Middle frontal gyrus (tissue), 1 donor: ENCODE data around the gene DST.
A peak's percentile ranks its signal among the peaks of the same experiment; 100 is the strongest.

ENCODE experiments used
- DNase-seq: peaks from one replicate; pipeline ENCODE4 v3.0.0-alpha.2; 2015; ENCODE audit warnings: low spot score; ENCODE audit errors: extremely low spot score

Gene DST

DNA sequence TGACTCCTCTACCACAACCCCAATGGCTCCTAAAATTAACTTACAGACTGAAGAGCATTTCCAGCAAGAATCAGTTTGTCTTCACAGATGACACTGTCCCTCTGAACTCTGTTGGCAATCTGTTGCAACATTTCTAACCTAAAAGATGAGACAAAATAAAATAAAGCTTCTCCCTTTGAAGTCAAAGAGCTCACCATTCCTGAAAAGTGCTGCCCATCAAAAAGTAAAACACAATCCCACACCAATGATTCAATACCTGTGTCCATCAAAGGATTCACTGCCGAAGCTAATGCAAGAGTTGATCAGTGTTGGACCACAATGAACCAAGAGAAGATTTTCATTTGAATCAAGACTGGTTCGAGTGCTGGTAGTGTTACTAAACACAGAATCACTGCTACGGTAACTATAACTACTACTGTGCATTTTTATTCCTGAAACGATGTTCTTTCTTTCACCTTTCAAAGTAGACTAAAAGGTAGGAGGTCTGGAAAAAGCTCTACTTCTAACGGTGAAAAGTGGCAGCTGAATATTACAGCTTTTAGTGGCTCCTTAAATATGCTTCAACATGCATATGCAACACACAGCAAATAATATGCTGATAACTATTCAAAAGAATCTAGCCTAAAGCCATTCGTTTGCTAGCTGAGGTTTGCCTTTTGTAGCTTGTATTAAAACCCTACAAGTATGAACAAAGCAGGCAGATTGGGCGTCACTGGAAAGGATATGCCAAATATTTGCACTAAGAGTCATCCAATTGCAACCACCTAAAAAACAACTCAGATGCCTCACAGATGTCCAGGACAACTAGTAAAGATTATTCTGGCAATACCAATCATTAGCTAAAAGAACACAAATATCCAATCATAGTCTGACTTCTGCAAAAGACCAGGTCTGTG, at the start of gene DST:
Gene DST, minus strand, starts transcription at position 524 of the 896 bp plus-strand sequence.
- no peak for DNase-seq

DNA sequence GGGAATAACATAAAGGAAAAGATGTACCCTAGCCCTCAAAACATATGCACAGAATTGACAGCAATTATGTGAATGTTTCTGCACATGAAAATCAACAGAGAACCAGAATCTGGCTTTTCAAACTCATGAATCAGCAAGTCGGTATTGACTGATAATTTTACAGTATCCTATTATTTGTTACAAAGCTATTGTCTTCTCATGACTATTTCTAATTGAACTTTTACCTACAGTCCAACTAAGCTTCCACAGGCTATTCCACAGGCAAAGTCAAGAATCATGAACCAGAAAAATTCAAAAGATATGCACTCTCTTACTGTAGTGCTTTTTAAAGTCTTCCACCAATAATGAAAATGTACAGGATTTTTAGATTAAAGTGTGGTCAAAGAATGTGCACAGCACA, 49.1 kb upstream of the DST start:
- DNase-seq: no peak

DNA sequence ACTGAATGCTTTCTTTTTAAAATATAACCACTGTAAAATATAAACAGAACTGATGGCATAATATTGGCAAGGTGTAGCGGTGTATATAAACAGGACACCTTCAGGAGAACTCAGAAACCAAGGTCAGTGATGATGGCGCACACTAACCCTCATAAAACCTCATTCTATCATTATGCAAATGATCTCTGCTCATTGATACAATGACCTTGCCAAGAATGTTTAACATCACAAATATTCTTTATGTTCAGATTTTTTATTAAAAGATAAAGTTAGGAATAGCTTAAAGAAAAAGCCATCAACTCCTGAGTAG, 48.6 kb upstream of the DST start:
- DNase-seq: no peak

DNA sequence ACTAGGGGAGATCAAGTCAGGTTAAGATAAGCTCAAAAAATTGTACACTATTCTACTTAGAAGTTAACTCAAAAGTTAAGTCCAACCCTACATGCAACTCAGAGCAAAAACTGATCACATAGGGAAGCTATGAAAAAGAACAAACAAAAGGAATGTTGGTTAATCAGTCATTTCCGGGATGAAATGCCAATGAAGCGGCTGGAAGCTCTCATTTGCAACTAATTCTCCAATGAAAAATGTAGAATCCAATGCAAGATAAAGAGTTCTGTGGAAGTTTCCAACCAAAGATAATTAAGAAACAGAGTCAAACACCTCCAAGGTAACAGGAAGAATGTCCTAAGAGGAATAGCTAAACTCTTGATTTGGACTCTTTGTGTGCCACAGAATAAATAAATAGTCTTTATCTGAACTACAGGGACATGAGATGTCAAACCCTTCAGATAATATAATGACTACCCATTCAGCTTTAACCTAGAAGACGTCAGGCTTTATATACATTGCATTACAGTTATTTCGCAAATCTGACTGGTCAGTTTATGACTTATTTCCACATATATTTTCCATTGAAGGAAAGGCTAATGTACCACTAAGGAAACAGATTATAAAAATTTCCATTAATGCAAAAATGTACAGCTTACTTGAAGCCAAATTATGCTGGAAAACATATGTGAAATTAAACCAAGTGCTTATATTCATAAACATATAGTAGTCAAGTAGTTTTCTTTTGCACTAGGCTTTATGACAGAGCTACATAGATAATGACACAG, 48.0 kb upstream of the DST start:
- no peak for DNase-seq

DNA sequence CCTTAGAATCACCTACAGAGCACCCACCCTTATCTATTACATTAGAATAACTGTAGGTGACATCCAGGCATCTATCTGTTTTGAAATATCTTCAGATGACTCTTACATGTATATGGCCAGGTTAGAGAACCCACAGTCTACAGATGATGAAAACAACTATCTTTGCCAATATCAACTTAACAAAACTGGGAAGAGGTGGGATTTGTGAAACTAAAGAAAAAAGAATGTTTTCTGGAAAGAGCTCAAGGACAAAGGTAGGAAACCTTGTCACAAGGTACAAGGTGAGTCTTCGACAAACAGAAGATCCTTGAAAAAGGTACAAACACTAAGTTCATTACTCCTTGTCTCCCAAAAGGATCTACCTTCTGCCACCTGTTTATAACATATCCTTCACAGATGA, 47.0 kb upstream of the DST start:
- no peak for DNase-seq

DNA sequence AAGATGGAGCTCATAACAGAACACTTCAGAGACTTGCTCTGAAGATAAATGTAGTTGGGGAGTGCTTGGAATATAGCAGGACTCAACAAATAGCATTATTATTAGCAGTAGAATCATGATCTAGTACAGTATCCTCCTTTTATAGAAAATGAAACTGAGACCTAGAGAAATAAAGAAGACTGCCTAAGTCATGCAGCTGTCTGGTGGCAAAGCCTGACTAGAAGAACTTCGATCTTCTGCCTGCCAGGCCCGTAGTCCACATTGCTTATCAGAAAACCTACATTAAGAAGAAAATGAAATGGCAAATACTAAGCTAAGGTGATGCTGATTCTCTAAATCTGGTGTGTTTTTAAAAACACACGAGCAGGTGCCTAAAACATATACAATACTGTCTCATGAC, 46.4 kb upstream of the DST start:
- DNase-seq: no peak

DNA sequence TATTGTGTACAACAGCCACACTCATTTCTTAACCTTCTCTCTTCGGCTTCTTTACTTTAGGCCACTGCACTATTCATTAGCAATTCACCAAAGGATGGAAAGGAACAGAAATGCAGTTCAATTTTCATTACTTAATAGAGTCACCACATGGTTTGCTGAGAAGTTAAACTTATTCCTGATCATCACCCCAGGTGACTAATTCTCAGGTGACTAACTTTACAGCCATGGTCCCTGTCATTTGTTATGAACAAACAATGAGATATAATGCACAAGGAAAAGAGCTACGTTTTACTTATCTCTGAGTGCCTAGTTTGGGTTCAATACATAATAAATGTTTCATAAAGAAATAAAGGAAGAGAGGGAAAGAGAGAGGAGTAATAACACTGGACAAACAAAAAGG, 45.8 kb upstream of the DST start:
- DNase-seq: no peak

DNA sequence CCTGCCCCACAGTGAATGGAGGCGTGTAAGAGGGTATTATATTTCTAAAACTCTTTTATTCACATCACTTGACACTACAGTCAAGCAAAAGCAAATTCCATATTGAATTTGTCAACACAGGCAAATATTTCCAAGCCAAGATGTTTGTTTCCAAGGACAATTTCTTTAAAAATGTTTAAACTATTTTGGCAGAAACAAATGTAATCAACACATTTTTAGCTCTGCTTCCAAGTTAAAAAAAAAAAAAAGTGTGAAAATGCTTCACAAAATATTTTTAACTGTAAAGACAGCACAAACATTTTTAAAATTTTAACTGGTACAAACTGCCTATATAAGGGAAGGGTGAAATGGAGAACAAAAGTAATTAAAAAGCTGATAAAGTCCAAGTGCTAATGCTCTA, 44.9 kb upstream of the DST start:
- no peak for DNase-seq

DNA sequence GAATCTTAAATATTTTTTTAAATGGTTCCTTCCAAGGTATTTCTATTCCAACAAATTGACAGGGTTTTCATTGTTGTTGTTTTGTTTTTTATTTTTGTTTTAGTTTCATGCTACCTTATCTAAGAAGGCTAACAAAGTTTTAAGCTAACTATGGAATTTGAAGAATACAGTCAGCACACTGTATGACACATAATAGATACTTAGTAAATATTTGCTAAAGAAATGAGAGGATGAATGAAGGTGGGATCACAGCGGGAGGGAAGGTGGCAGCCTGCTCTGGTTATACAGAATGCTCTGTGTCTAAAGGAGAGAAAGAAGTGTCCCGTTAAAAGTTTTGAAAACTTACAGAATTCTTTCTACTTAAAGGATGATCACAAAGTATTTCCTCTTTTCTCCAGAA, 43.7 kb upstream of the DST start:
- DNase-seq: no peak

DNA sequence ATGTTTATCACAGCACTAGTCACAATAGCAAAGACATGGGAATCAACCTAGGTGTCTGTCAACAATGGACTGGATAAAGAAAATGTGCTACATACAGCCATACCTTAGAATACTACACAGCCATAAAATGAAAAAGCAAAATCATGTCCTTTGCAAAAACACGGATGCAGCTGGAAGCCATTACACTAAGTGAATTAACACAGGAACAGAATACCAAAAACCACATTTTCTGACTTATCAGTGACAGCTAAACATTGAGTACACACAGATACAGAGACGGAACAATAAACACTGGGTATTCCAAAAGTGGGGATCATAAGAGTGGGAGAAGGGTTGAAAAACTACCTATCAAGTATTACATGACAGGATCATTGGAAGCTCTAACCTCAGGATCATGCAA, 43.3 kb upstream of the DST start:
- DNase-seq: no peak

DNA sequence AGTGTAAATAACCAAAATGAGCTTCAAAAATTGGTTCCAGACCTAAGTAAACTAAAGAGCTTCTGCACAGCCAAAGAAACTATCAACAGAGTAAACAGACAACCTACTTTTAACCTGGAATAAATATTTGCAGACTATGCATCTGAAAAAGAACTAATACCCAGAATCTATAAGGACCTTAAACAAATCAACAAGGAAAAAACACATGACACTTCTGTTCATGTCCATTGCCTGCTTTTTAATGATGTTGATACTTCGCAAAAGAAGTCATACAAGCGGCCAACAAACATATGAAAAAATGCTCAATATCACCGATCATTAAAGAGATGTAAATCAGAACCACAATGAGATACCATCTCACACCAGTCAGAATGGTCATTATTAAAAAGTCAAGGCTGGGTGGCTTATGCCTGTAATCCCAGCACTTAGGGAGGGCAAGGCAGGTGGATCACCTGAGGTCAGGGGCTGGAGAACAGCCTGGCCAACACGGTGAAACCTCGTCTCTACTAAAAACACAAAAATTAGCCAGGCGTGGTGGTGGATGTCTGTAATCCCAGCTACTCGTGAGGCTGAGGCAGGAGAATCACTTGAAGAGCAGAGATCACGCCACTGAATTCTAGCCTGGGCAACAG, 42.5 kb upstream of the DST start:
- no peak for DNase-seq

DNA sequence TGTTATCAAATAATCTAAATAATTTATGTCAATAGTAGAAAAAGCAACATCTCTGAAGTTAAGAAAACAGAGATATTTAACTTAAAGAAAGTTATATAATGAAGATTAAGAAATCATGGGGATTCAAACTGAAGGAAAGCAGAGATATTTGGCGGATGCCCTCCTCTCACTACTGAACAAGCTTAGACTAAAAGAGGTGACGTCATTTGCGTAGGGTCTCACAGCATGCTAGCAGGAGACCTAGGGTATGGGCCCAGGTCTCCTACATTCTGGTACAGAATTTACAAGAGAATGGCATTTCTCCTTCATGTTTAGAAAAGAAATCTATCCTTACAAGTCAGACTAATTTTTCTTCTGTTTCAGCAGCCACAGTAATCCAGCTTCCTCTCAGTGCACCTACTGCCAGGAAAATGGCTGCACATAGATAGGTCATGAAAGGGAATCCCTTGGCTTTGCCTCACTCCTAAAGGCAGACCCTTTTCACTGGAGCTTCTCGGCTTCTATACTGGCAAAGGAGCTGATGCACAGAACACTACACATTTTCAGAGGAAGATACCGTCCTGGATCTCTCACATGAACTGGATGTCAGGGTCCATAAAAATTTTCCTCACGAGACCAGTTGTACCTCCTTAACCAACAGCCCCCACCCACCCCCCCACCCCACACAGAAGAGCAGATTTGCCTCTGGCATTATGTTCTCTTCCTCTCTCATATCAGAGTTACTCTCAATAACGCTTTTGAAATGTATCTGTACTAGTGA, 41.8 kb upstream of the DST start:
- DNase-seq: no peak

DNA sequence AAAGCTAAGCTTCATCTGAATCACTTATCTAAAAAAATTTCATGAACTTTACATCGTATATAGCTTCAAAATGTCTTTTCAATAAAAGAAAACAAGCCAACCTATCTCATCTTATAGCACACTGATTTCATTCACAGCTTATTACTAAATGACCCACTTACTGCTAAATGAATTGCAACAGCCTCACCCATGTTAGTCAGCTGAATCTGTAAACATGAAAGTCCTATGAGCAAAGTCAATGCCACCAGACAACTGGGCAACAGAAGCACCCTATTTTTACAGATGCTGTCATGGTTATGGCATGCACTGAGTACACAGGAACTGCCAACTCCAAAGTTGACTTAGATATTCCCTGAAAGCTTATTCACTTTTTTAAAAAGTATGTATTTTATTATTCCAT, 41.2 kb upstream of the DST start:
- DNase-seq: no peak

DNA sequence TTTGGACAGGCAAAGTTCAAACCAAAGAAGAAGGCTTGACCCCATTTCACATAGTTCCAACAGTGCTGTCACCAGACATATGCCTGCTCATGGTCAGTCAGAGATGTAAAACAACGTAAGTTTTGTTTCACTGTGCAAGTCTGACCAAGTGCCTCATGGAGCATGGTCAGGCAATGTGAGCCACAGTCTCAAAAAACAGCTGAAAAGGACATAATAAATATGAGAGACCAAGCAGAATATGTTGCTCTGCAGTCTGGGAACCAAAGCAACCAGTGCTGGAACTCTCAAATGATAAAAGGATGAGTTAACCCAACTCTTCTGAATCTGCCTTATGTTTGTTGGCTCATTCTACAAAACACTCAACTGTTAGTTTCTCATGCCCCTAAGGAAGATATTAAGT, 39.9 kb upstream of the DST start:
- DNase-seq: no peak

DNA sequence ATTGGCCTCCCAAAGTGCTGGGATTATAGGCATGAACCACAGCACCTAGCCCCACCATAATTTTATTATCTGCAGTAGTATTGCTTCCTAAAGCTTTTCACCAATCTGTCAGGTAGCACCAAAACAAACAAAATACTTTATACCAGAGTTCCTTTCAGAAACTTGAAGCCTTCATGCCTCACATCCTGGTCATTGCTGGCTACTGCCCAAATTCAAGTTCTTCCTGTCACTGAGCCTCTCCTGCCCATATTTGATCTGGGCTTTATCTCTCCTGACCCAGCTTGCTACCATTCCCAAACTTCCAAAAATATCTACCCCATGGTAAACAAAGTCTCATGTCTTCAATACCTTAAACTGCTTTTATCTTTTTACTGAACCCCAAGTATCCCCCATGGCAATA, 34.9 kb upstream of the DST start:
- no peak for DNase-seq

DNA sequence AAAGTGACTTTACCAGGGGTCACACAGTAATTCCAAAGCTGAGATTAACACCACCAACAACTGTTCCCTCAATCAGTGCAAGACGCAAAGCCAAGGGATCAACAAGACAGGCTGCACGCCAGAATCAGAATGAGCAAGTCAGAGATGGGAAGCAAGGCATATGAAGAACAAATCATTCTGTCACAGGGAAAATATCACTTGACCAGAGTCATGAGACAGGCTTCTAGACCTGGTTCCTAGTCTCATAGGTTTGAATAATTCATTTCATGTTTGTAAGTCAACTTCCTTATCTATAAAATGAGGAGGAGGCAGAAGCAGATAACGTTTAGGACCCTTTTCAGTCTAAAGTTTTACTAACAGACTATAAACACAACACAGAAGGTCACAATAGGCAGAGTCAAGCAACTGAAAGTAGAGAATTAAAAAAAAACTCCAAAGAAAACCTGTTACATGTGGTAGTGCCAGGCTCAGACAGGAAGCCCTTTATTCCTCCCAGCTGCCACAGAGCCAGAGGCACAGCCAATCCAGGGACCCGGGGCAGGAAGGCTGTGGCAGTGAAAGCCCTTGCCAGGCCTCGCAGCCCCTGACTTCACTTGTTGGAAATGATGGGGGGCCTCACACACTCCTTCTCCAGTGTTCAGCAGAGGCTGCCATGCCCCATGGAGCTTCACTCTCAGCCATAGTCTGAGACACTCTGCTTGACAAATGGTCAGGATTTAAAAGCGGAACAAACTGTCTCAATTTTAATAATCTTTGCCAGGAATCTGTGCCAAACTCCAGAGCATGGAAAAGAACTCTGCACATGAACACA, 29.2 kb upstream of the DST start:
- peak; percentile 56 for DNase-seq

DNA sequence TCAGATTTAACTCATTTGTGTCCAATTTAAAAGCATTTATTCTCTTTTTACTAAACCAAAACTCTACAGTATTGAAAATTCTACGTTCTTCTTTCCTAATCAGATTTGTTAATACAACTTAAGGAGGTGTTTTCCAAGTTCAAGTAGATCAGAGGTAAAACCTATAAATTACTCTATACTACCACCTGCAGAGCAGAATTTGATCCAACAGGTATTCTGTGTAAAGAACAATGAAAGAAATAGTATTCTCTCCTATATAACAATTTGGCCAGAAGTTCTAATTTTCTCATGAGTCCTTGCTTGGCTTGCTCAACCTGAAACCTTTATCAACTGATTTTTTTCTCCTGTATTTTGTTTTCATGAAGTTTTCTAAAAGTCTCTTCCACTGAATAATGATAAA, 28.5 kb upstream of the DST start:
- DNase-seq: no peak

DNA sequence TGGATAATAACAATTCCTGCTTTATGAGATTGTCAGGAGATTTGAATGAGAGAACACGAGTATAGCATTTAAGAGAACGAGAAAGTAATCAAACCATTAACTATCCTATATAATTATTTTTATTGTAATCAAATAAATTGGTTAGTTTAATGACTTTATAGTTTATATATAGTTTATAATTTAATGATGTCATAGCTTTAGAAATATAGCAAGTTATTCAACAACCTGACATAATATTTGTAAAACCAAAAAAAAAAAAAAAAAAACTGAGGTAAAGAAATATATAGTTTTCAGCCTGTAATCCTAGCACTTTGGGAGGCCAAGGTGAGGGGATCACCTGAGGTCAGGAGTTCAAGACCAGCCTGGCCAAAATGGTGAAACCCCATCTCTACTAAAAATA, 26.4 kb upstream of the DST start:
- DNase-seq: no peak

DNA sequence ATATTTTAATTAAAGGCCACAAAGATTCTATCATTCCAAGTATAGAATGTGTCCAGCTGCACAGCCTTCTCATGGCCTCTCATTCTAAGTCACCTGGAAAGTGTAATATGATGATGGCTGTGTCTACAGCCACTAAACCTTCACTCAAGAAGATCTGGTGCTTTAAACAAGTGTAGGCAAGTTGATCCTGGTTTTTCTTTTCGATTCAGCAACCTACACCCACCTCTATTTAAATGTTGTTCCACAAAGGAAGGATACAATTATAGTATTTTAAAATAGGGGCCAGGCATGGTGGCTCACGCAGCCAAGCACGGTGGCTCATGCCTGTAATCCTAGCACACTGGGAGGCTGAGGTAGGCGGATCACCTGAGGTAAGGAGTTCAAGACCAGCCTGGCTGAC, 25.5 kb upstream of the DST start:
- no peak for DNase-seq

DNA sequence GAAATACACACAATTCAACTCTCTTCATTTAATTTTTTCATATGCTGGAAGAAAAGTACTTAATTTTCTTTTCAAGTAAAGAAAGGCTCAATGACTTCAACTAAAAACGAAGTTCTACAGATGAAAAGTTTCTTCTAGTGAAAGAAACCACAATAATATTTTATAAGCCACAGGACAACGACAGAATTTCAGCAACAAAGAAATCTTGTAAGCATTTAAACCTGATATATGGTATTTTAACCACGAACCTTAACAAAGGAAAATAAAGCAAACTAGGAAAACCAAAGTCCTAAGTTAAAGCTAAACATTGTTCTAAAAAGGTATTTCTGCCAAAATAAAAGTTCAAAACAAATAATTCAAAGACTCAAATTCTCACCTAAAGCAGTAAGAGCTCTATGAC, 24.6 kb upstream of the DST start:
- no peak for DNase-seq

DNA sequence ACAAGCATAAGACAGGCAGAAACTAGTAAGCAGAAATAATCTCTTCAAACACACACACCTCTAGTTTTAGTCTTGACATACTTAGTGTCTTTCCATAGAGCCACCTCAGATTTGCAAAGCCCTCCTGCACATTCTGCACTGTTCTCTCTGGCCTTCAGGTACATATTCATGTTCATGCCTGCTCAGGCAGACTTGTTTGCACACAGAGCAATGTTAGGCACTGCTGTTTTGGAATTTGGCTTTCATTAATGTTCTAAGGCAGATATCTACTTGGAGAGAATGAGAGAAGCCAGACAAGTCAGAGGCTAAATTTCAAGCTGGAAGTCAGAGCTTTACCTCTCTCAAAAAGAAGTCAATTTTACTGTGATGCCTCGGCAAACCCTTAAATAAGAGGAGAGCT, 21.3 kb upstream of the DST start:
- no peak for DNase-seq
